ES-I3 (cell line): ENCODE measurements around the gene KRTAP10-11.
"Not testable (repeated sequence)": the region's sequence is repeated elsewhere in the genome, so short reads cannot be mapped to it uniquely, and the experiment has no call there.

Experiments used
- H3K36me3 ChIP-seq: 2 replicates; pipeline ENCODE4 v1.6.1; 2013; ENCODE audit warnings: mild to moderate bottlenecking, low read length, control low read depth, moderate library complexity; ENCODE audit not compliant: insufficient read depth
- H3K4me1 ChIP-seq: 2 replicates; pipeline ENCODE4 v1.6.1; 2013; ENCODE audit warnings: mild to moderate bottlenecking, control low read depth, low read length; ENCODE audit not compliant: insufficient read depth
- H3K9ac ChIP-seq: 2 replicates; pipeline ENCODE4 v1.6.1; 2013; ENCODE audit warnings: low read depth, mild to moderate bottlenecking, low read length, moderate library complexity
- H3K9me3 ChIP-seq: 2 replicates; pipeline ENCODE4 v1.6.1; 2013; ENCODE audit warnings: mild to moderate bottlenecking, low read length, moderate library complexity; ENCODE audit not compliant: control insufficient read depth, insufficient read depth

Gene KRTAP10-11

DNA sequence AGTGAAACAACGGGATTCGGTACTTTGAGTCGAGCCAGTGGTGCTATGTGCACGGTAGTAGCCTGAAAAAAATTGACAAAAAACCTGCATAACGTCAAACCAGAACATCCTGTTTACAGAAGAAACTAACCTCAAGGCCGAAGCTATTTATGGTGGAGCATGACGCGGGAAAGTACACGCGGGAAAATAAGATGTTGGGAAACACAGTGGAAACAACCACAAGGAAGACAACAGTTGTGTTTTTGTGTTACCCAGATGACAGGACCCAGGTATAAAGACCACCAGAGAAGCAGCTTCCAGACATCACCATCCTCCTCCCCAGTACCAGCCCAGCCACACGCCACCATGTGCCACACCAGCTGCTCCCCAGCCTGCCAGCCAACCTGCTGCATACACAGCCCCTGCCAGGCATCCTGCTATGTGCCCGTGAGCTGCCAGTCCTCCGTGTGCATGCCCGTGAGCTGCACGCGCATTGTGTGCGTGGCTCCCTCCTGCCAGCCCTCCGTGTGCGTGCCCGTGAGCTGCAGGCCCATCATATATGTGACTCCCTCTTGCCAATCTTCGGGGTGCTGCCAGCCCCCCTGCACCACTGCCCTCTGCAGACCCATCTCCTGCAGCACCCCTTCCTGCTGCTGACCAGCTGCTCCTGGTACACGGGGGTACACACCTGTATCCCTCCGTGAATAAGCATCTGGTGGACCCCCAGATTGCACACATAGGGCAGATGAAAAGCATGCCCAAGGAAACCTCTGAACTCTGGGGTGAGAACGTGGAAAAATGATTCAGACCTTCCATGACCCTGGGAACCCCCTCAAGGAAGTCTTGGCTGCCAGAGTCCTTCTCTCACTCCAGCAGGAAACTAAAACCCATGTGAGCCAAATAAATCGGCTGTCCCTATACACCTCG is 11.7 kb downstream of the KRTAP10-11 start, which contains the start of gene KRTAP12-3:
Gene KRTAP12-3 (plus strand): TSS at position 298 of the 906 bp plus-strand sequence. CDS start 48 bp downstream, at position 346.
- Histone ChIP-seq H3K36me3 (no peaks in the 10 kb centered on the region), H3K9ac (no peak within 1 kb of the TSS), H3K9me3 (no peaks in the 10 kb centered on the region), H3K4me1 (peaks cover 6% of the 10 kb centered on the region; the same call in 1 of the 2 replicates)

DNA sequence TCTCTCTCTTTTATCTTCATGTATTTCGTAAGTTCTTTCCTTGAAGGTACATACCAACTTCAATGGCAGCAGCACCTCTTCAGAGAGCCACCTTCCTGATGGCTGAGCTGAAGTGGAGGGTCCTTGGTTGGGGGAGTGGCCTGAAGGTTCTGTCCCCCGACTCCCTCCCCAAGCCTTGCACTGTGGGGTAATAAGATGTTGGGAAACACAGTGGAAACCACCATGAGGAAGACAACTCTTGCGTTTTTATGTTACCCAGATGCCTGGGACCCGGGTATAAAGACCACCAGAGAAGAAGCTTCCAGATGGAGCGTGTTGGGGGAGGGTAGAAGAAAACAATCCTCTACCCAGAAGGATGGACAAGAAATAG is 12.3 kb downstream of the KRTAP10-11 start:
- H3K4me1 ChIP-seq, result peaks cover 6% of the 10 kb centered on the region; the same call in 1 of the 2 replicates
- no peaks in the 10 kb centered on the region for H3K36me3 ChIP-seq
- no peak overlapping the region for H3K9ac ChIP-seq
- H3K9me3 ChIP-seq, result no peaks in the 10 kb centered on the region

DNA sequence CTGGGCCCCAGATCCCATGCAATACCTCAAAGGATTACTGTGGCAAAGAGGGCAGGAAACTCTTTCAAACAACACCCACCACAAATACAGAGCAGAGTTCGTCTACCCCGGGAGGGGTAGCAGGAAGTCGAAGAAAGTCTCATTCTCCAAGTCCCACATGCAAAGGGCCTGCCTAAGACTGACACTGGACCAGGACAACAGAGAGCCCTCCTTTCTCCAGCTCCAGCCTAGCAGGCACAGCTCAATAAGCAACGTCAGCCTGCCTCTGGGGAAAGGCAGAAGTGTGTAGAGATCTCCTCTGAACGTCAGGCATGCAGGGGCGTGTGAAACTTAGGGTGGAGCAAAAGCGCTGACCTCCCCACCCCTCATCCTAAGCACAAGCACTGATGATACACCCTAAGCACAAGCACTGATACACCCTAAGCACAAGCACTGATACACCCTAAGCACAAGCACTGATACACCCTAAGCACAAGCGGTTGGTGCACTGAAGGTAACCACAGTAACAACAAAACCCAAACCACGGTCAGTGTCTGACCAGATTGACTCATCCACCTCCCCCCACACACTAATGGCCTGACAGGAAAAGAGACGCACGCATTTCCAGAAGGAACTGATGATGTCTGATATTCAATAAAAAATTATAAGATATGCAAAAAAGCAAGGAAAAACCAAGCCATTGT is 12.8 kb downstream of the KRTAP10-11 start:
- no peaks in the 10 kb centered on the region for H3K9me3 ChIP-seq
- H3K4me1 ChIP-seq, result peaks cover 6% of the 10 kb centered on the region; the same call in 1 of the 2 replicates
- H3K9ac ChIP-seq, result no peak overlapping the region
- H3K36me3 ChIP-seq, result no peaks in the 10 kb centered on the region

DNA sequence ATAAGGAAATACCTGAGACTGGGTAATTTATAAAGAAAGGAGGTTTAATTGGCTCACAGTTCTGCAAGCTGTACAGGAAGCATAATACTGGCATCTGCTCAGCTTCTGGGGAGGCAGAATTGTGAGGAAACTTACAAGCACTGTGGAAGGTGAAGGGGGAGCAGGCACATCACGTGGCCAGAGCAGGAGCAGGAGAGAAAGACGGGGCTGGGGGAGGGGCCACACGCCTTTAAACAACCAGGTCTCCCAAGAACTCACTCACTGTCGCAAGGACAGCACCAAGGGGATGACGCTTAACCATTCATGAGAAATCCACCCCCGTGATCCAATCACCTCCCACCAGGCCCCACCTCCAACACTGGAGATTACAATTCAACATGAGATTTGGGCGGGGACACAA is 15.4 kb downstream of the KRTAP10-11 start:
- not testable (repeated sequence) for H3K9ac ChIP-seq, H3K36me3 ChIP-seq, H3K9me3 ChIP-seq, H3K4me1 ChIP-seq

- Histone ChIP-seq H3K9me3 (no peaks in the 10 kb centered on the region; the same call in 1 of the 2 replicates), H3K9ac (no peak overlapping the region), H3K4me1 (no peaks in the 10 kb centered on the region), H3K36me3 (no peaks in the 10 kb centered on the region)
These were observed 18.5 kb downstream of the KRTAP10-11 start for GRCh38 chr21:44664691-44665090.

DNA sequence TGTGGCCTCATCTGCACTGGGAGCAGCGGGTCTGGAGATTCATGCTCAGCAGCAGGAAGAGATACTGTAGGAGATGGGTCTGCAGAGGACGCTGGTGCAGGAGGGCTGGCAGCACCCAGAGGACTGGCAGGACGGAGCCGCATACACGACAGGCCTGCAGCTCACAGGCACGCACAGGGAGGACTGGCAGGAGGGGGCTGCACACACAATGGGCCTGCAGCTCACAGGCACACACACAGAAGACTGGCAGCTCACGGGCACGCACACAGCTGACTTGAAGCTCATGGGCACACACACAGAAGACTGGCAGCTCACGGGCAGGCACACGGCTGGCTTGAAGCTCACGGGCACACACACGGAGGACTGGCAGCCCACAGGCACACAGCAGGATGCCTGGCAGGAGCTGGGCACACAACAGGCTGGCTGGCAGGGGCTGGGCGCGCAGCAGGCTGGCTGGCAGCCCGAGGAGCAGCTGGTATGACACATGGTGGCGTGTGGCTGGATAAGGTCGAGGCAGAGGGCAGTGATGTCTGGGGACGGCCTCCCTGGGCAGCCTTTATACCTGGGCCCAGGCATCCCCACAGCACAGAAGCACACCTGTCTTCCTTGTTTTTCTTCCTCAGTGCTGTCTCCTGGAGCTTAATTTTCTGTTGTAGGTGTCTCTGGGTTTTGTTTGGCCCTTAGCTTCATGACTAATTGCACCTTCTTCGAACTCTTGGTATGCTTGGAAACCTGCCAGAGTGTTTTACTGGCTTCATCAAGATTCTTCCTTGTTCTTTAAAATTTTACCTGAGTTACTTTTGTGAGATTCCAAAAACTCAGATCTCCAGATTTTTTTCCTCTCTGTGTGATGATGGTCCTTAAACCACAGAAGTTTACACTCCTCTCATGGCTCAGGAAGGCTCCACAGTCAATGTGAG is 20.4 kb downstream of the KRTAP10-11 start, which contains the start of gene KRTAP12-2:
Gene KRTAP12-2 (minus strand): TSS at position 527 of the 920 bp plus-strand sequence. CDS start 41 bp downstream, at position 486.
- Histone ChIP-seq H3K4me1 (no peaks in the 10 kb centered on the region), H3K36me3 (no peaks in the 10 kb centered on the region), H3K9me3 (peaks cover 3% of the 10 kb centered on the region; the same call in 1 of the 2 replicates), H3K9ac (no peak within 1 kb of the TSS)

DNA sequence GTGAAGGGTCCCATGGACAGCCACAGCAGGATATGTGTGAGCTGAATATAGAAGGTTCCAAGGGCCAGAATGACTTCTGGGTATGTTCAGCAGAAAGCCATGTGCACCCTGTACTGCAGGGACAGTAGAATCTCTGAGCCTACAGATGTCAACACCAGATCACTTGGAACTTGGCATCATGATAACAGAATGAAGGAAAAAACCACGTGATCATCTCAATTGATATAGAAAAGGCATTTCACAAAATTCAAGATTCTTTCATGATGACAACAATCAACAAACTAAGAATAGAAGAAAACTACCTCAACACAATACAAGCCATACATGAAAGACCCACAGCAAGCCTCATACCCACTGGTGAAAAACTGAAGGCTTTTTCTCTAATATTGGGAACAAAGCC is 21.4 kb downstream of the KRTAP10-11 start:
- no peak overlapping the region for H3K9ac ChIP-seq
- H3K4me1 ChIP-seq, result no peaks in the 10 kb centered on the region
- H3K9me3 ChIP-seq, result peaks cover 3% of the 10 kb centered on the region; the same call in 1 of the 2 replicates
- H3K36me3 ChIP-seq, result no peaks in the 10 kb centered on the region

GRCh38 chr21:44670642-44671432 is 24.6 kb downstream of the KRTAP10-11 start:
- H3K4me1 ChIP-seq, result no peaks in the 10 kb centered on the region
- peaks cover 3% of the 10 kb centered on the region; the same call in 1 of the 2 replicates for H3K9me3 ChIP-seq
- H3K9ac ChIP-seq, result no peak overlapping the region
- H3K36me3 ChIP-seq, result no peaks in the 10 kb centered on the region

DNA sequence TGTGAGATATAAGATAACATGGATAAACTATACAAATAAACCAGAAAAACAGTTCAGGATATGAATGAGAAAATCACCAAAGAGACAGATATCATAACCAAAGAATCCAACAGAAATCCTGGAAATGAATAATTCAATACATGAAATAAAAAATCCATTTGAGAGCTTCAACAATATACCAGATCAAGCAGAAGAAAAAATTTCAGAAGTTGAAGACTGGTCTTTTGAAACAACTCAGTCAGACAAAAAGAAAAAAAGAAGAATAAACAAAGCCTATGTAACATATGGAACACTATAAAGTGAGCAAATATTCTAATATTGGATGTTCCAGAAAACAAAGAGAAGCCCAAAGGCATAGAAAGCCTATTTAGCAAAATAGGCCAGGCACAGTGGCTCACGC is 25.7 kb downstream of the KRTAP10-11 start:
- H3K9me3 ChIP-seq, result peaks cover 3% of the 10 kb centered on the region; the same call in 1 of the 2 replicates
- no peaks in the 10 kb centered on the region for H3K4me1 ChIP-seq
- H3K36me3 ChIP-seq, result no peaks in the 10 kb centered on the region; the same call in 1 of the 2 replicates
- no peak overlapping the region for H3K9ac ChIP-seq

DNA sequence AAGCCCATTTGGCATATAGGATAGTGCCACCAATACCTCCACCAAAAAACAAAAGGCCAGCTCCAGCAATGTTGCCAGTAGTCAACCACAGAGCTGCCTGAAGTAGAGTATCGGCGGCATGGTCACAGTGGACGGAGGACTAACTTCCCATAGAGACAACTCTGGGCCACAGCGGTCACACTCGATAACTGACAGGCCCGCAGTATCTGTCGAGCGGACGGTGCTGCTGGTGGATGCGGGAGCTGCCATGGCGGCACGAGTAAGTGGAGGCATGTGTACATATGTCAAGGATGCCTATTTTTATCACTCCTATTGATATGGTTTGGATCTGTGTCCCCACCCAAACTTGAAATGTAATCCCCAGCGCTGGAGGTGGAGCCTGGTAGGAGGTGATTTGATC is 31.7 kb downstream of the KRTAP10-11 start:
- Histone ChIP-seq H3K9ac (no peak overlapping the region), H3K4me1 (no peaks in the 10 kb centered on the region), H3K9me3 (no peaks in the 10 kb centered on the region; the same call in 1 of the 2 replicates), H3K36me3 (no peaks in the 10 kb centered on the region; the same call in 1 of the 2 replicates)

DNA sequence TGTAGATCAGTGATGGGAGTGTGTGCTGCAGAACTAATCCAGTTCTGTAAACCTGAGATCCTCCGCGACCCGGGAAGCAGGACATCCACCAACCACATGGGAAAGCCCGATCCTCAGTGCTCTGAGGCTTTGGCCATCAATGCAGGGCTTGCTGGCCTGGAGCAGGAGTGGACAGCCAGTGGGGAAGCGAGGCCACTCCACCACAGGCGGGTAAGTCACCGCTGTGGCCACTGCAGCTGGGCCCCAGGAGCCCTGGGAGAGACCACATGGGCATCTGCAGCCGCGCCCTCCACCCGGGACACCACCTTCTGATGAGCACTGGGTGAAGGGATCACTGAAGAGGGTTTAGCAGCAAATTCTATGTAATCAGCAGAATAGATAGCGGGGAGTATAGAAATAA is 34.9 kb downstream of the KRTAP10-11 start:
- Histone ChIP-seq H3K36me3 (no peaks in the 10 kb centered on the region; the same call in 1 of the 2 replicates), H3K9ac (no peak overlapping the region), H3K9me3 (no peaks in the 10 kb centered on the region; the same call in 1 of the 2 replicates), H3K4me1 (no peaks in the 10 kb centered on the region)

GRCh38 chr21:44681861-44682579 is 35.8 kb downstream of the KRTAP10-11 start, which contains the start of gene KRTAP12-1:
Gene KRTAP12-1, minus strand, starts transcription at chr21:44682163. Its CDS starts 40 bp downstream, at chr21:44682123.
- no peak within 1 kb of the TSS for H3K9ac ChIP-seq
- no peaks in the 10 kb centered on the region; the same call in 1 of the 2 replicates for H3K9me3 ChIP-seq
- peaks cover 7% of the 10 kb centered on the region; the same call in 1 of the 2 replicates for H3K4me1 ChIP-seq
- H3K36me3 ChIP-seq, result no peaks in the 10 kb centered on the region
